Neutrophil (primary cell): ENCODE data around the gene NTM.

Experiments used
- H3K27ac ChIP-seq: fragments of 200-600 bp; sonication (generic); 2 replicates; pipeline ENCODE4 v1.5.1; 2016; ENCODE audit warnings: mild to moderate bottlenecking, moderate library complexity
- H3K27me3 ChIP-seq: fragments of 200-600 bp; sonication (generic); 2 replicates; pipeline ENCODE4 v1.6.0; 2016; ENCODE audit warnings: mild to moderate bottlenecking
- H3K36me3 ChIP-seq: fragments of 200-600 bp; sonication (generic); 2 replicates; pipeline ENCODE4 v1.5.1; 2017
- H3K4me1 ChIP-seq, 2 experiments: fragments of 200-600 bp in 1 of 2; sonication (generic) in 1 of 2; 1 replicate in 1 of 2; 2 replicates in 1 of 2; pipeline versions ENCODE4 v1.5.1 to v1.6.1; 2013 to 2016; ENCODE audit warnings: low read depth in 1 of 2, low read length in 1 of 2, mild to moderate bottlenecking in 1 of 2, moderate library complexity in 1 of 2; ENCODE audit not compliant: control insufficient read depth in 1 of 2, insufficient read depth in 1 of 2
- H3K4me3 ChIP-seq, 2 experiments: fragments of 200-600 bp in 1 of 2; sonication (generic) in 1 of 2; 1 replicate in 1 of 2; 2 replicates in 1 of 2; pipeline ENCODE4 v1.5.1; 2013 to 2016; ENCODE audit warnings: low read depth in 1 of 2, low read length in 1 of 2, mild to moderate bottlenecking in 1 of 2, moderate library complexity in 1 of 2
- H3K9me3 ChIP-seq: fragments of 200-600 bp; sonication (generic); 2 replicates; pipeline ENCODE4 v1.5.1; 2016
- TF ChIP-seq, protein P1 (sequence below): fragments of 200-600 bp; sonication (generic); IDR thresholded peaks from 2 replicates; pipeline ENCODE4 v1.5.1; 2016; ENCODE audit warnings: antibody characterized with exemption

The NTM gene

DNA sequence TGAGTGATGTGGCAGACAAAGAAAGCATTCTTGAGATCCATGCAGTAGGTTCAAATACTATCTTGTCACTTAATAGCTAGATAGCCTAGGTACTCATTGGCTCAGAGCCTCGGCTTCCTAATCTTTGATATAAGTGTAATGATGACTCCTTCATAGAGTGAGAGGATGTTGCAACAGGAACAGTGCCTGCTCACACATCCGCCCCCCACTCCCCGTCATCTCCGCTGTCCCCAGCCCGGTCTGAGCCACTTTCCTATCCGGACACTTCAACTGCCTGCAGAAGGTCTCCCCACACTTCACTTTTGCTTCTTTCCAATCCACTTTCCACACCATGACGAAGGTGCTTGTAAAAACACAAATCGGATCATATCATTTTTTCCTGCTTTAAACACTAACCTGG is 128.8 kb downstream of the NTM start:
- Histone ChIP-seq H3K27ac (no peak overlapping the region), H3K27me3 (no peaks in the 10 kb centered on the region), H3K9me3 (no peaks in the 10 kb centered on the region), H3K36me3 (no peaks in the 10 kb centered on the region), H3K4me1 (no peaks in the 10 kb centered on the region), H3K4me3 (no peak overlapping the region)
- TF ChIP-seq, protein P1, sequence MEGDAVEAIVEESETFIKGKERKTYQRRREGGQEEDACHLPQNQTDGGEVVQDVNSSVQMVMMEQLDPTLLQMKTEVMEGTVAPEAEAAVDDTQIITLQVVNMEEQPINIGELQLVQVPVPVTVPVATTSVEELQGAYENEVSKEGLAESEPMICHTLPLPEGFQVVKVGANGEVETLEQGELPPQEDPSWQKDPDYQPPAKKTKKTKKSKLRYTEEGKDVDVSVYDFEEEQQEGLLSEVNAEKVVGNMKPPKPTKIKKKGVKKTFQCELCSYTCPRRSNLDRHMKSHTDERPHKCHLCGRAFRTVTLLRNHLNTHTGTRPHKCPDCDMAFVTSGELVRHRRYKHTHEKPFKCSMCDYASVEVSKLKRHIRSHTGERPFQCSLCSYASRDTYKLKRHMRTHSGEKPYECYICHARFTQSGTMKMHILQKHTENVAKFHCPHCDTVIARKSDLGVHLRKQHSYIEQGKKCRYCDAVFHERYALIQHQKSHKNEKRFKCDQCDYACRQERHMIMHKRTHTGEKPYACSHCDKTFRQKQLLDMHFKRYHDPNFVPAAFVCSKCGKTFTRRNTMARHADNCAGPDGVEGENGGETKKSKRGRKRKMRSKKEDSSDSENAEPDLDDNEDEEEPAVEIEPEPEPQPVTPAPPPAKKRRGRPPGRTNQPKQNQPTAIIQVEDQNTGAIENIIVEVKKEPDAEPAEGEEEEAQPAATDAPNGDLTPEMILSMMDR = no peak

DNA sequence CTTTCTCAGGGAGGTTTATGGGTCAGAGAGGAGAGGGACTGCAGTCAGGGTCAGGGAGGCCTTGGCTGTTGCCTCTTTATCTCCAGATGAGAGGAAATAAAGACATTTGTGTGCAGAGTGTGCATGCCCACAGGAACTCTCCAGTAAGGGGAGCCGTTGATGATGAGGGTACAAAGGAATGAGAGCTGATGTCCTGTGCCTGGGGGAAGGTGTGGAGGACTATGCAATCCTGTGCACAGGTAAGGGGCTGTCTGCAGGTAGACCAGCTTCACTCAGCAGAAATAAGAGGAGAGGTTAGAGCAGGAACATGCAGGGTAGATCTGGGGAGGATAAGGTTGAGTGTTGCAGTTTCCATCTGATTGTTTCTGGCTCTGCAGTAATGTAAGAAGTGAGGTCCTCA is 132.6 kb downstream of the NTM start:
- Histone ChIP-seq H3K4me1 (no peaks in the 10 kb centered on the region), H3K4me3 (no peak overlapping the region), H3K27me3 (no peaks in the 10 kb centered on the region), H3K27ac (no peak overlapping the region), H3K9me3 (no peaks in the 10 kb centered on the region), H3K36me3 (no peaks in the 10 kb centered on the region)
- TF ChIP-seq, protein P1 = no peak

DNA sequence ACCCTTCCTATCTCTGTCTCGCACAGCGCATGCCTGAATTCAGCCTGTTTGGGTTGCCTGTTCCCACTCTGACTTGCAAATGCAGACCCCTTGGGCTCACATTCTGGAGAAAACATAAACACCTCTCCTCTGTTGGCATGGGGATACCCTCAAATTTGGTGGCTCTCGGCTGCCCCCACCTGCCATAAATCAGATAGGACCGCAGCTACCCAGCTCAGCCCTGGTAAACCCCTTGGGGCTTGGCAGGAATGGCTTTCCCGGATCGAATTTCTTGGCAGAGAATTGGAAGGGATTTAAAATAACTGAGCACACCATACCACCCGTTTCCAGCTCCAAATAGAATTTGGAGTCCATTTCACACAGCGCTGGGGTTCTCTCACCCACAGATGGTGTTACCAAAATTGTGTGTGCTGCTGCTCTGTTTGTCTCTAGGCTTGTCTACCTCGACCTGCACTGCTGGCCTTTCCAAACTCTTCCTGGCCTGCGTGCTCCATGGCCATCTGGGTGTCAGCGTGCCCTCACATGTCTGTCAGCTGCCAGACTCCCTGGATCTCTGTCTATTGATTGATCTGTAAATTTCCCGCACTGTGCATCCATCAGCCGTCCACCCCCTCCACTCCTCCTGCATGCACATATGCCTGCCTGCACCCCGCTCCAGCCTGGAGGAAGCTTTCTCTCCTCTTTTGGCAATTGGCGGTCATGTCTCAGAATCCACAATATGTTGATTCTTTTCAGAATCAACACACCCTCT is 134.0 kb downstream of the NTM start:
- Histone ChIP-seq H3K4me3 (no peak overlapping the region), H3K4me1 (no peaks in the 10 kb centered on the region), H3K27ac (no peak overlapping the region), H3K36me3 (no peaks in the 10 kb centered on the region), H3K9me3 (no peaks in the 10 kb centered on the region), H3K27me3 (no peaks in the 10 kb centered on the region)
- TF ChIP-seq, protein P1 = no peak

DNA sequence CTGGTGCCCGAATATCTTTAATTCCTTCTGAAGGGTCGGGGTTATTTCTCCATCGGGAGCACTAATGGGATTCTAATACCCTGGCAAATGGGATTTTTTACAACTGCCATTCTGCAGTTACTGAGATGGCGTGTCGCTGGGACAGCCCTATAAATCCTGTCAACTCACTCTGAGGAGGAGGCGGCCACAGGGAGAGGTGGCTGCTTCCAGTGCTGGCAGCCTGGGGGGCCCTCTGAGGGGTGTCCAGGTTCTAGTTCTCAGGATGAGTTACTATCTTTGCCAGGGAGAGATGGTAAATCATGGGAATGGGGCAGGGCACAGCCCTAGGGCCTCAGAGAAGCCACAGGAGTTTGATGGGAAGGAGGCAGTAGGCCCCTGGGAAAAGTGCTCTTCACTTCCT is 135.9 kb downstream of the NTM start:
- H3K4me1 ChIP-seq = no peaks in the 10 kb centered on the region
- no peak overlapping the region for H3K4me3 ChIP-seq
- no peaks in the 10 kb centered on the region for H3K9me3 ChIP-seq
- H3K27ac ChIP-seq = no peak overlapping the region
- H3K36me3 ChIP-seq = no peaks in the 10 kb centered on the region
- no peaks in the 10 kb centered on the region for H3K27me3 ChIP-seq
- TF ChIP-seq, protein P1 = no peak

DNA sequence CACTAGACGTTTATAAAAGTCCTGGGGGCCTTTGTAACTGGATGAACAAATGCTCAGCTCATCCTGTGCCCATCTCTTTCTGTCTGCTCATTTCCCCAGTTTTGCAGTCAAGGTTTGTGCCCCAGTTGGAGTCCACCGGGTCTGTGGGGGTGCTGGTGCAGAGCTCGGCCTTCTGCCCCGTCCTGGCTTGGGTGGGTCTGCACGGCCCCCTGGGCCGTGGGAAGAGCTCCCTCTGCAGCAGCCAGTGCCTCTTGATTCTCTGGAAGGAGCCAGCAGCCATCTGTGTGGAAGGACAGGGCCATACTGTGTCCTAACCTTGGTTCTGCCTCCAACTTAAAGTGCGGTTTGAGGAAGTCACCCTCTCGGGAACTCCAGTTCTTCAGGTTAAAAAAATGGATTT is 140.2 kb downstream of the NTM start:
- H3K27me3 ChIP-seq = peaks cover 3% of the 10 kb centered on the region
- H3K4me3 ChIP-seq = no peak overlapping the region
- no peaks in the 10 kb centered on the region for H3K4me1 ChIP-seq
- H3K36me3 ChIP-seq = no peaks in the 10 kb centered on the region
- TF ChIP-seq, protein P1 = no peak
- no peaks in the 10 kb centered on the region for H3K9me3 ChIP-seq
- no peak overlapping the region for H3K27ac ChIP-seq
